Activated CD4-positive, alpha-beta T cell treated with anti-CD3 and anti-CD28 coated beads, Interleukin-2, amount 10 ng/mL, durations not matched to agents 7 days and 5 days (primary cell): ENCODE data around the gene PSMD8. TPM values are rescaled to one million over a fixed set of nuclear protein-coding genes. Genes with fewer than 3 reads are reported as not detected.

Experiments
- CTCF ChIA-PET: fragments of 350-600 bp; sonication (Branson Sonifier 250); formaldehyde crosslinking; loops from one replicate; lab custom pipeline; 2021; ENCODE audit warnings: antibody characterized with exemption; lab: Charles Lee
- POLR2A ChIA-PET: fragments of 350-600 bp; sonication (Branson Sonifier 250); formaldehyde crosslinking; loops from one replicate; lab custom pipeline; 2021; ENCODE audit warnings: antibody characterized with exemption; lab: Charles Lee
- DNase-seq: peaks from one replicate; pipeline ENCODE4 v3.0.0-alpha.2; 2020
- H3K27ac Mint-ChIP-seq: one replicate; pipeline ENCODE4 v1.8.0; 2021; ENCODE audit warnings: mild to moderate bottlenecking, moderate library complexity, mixed read lengths
- H3K27me3 Mint-ChIP-seq: one replicate; pipeline ENCODE4 v1.8.0; 2021; ENCODE audit warnings: mixed read lengths
- H3K36me3 Mint-ChIP-seq: one replicate; pipeline ENCODE4 v1.8.0; 2021; ENCODE audit warnings: low read depth, mixed read lengths
- H3K4me1 Mint-ChIP-seq: one replicate; pipeline ENCODE4 v1.8.0; 2021; ENCODE audit warnings: mixed read lengths
- H3K4me3 Mint-ChIP-seq: one replicate; pipeline ENCODE4 v1.8.0; 2021; ENCODE audit warnings: mild to moderate bottlenecking, moderate library complexity, mixed read lengths
- H3K9me3 Mint-ChIP-seq: one replicate; pipeline ENCODE4 v1.8.0; 2021; ENCODE audit warnings: mixed read lengths
- total RNA-seq, 2 experiments: library from RNA; stranded (reverse); gene quantifications; one replicate each; pipeline ENCODE4 v1.2.3, GENCODE V29; 2021

Gene PSMD8
- total RNA-seq, 2 experiments from 2014 or later: 178 to 186 TPM

DNA sequence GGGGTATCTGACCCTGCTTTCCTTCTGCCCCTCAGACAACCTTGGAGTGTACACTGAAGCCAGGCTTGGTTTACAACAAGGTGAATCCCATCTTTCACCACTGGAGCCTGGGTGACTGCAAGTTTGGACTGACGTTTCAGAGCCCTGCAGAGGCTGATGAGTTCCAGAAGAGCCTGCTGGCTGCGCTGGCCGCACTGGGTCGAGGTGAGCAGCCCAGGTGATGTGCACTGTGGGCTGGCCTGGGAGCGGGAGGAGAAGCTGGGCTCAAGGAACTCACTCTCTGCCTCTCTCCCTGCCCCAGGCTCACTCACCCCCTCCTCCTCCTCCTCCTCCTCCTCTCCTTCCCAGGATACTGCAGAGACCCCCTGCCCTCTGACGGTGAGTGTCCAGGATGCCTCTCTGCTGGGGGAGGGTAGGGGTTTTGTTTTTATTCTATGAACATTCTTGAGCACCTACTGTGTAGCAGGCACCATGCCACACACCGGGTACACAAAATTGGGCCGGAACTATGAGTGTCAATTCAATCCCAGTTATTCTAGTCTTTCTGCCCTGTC lies 17.6 kb downstream of the PSMD8 start:
- ChIA-PET POLR2A (no interaction called here), CTCF (interaction anchor here (5.6 kb wide), 1 partner anchor 11 kb away, joined by 40 read pairs; the partner anchor contains the start of gene FAM98C)
- Mint-ChIP-seq H3K27me3 (peaks cover 42% of the 10 kb centered on the region), H3K27ac (no peak overlapping the region), H3K4me1 (peaks cover 33% of the 10 kb centered on the region), H3K4me3 (no peak overlapping the region), H3K9me3 (no peaks in the 10 kb centered on the region), H3K36me3 (peaks cover 3% of the 10 kb centered on the region)
- DNase-seq: no peak

DNA sequence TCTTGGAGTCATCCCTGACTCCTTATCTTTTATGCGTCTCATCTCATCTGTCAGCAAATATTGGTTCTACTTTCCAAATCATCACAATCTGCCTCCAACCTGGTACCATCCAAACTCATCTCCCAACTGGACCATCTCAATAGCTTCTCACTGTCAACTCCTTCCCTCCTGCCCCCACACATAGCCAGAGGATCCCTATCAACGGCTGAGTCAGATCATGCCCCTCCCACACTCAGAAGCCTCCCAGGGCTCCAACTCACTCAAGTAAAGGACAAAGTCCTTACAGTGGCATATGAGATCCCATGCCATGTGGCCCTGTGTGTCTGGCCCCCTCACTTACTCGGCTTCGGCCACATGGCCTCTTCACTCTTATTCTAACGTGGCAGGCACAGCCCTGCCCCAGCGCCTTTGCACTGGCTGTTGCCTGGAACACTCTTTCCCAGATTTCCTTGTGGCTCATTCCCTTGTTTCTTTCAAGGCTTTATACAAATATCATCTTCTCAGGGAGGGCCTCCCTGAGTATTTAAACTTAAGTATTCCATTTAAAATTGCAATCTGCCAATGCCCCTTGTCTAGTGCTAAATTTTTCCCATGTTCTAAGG lies 18.4 kb downstream of the PSMD8 start:
- Mint-ChIP-seq H3K27ac (no peak overlapping the region), H3K9me3 (no peaks in the 10 kb centered on the region), H3K4me1 (peaks cover 28% of the 10 kb centered on the region), H3K36me3 (no peaks in the 10 kb centered on the region), H3K4me3 (no peak overlapping the region), H3K27me3 (peaks cover 37% of the 10 kb centered on the region)
- POLR2A ChIA-PET: no interaction called here
- no peak for DNase-seq
- CTCF ChIA-PET: interaction anchor here (5.6 kb wide), 1 partner anchor 10 kb away, joined by 40 read pairs; the partner anchor contains the start of gene FAM98C

DNA sequence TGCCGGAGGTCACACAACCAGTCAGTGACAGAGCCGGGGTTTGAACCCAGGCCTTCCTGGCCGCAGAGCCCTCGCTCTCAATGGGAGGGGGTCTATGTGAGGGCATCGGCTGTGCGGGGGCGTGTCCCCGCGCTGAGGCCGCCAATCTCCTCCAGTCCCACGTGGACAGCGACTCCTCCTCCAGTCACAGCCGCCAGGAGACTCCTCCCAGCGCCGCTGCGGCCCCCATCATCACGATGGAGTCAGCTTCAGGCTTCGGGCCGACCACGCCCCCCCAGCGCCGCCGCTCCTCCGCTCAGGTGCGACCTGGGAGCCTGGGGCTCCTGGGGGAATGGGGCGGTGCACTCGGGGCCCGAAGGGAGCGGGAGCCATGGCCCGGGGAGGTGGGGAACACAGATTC lies 20.1 kb downstream of the PSMD8 start:
- Mint-ChIP-seq H3K4me1 (peaks cover 20% of the 10 kb centered on the region), H3K4me3 (peak overlapping the region; percentile 69), H3K27me3 (peaks cover 28% of the 10 kb centered on the region), H3K36me3 (no peaks in the 10 kb centered on the region), H3K9me3 (no peaks in the 10 kb centered on the region), H3K27ac (peak overlapping the region; percentile 83)
- POLR2A ChIA-PET: interaction anchor here (0.6 kb wide), 2 partner anchors 8 to 36 kb away, joined by 3 to 4 read pairs; partner anchors contain the start of gene FAM98C
- peak; percentile 71 for DNase-seq
- CTCF ChIA-PET: interaction anchor here (1.0 to 5.6 kb wide), 4 partner anchors 9 to 537 kb away, joined by 3 to 40 read pairs (median 3); partner anchors contain the start of gene FAM98C

DNA sequence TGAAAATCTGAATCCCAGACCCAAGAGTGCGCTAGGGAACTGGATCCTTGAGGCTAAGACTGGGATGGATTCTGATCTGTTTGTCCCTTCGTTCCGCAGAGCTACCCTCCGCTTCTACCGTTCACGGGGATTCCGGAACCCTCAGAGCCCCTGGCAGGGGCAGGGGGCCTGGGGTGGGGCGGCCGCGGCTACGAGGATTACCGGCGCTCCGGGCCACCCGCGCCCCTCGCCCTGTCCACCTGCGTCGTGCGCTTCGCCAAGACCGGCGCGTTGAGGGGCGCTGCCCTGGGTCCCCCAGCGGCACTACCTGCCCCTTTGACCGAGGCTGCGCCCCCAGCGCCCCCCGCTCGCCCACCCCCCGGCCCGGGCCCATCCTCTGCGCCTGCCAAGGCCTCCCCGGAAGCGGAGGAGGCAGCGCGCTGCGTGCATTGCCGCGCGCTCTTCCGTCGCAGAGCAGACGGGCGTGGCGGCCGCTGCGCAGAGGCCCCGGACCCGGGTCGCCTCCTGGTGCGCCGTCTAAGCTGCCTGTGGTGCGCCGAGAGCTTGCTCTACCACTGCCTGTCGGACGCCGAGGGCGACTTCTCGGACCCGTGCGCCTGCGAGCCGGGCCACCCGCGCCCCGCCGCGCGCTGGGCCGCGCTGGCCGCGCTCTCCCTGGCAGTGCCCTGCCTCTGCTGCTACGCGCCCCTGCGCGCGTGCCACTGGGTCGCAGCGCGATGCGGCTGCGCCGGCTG lies 21.2 kb downstream of the PSMD8 start:
- peak; percentile 48 for DNase-seq
- Mint-ChIP-seq H3K27ac (peak overlapping the region; percentile 83), H3K4me3 (peak overlapping the region; percentile 69), H3K36me3 (no peaks in the 10 kb centered on the region), H3K27me3 (peaks cover 23% of the 10 kb centered on the region), H3K4me1 (peaks cover 19% of the 10 kb centered on the region), H3K9me3 (no peaks in the 10 kb centered on the region)
- CTCF ChIA-PET: interaction anchor here (0.9 to 1.4 kb wide), 3 partner anchors 11 to 536 kb away, joined by 3 read pairs; partner anchors contain the start of genes MRPS12 and SARS2
- POLR2A ChIA-PET: interaction anchor here (0.6 to 1.2 kb wide), 2 partner anchors 21 to 456 kb away, joined by 3 to 4 read pairs; partner anchors contain the start of gene PSMD8

DNA sequence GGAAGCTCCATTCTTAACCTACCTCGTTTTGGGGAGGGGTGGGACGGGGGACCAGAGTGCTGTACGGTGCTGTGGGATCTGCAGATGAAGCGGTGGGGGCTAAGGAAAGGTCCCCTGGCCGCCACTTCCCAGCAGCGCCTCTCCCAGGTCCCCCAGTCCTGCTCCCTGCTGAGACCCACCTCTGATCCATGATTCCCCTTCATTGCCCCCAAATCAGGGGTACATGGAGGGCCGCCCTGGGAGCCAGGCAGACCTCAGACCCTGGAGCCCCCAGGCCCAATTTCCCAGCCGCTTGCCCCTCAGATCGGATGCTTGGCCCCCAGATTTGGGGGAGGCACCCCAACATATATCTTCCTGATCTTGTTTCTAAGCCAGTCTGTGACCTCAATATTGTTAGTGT lies 24.7 kb downstream of the PSMD8 start:
- no peak for DNase-seq
- H3K27ac Mint-ChIP-seq: no peak overlapping the region
- ChIA-PET POLR2A (no interaction called here), CTCF (no interaction called here)
- H3K36me3 Mint-ChIP-seq: no peaks in the 10 kb centered on the region
- no peaks in the 10 kb centered on the region for H3K9me3 Mint-ChIP-seq
- peaks cover 2% of the 10 kb centered on the region for H3K27me3 Mint-ChIP-seq
- peaks cover 30% of the 10 kb centered on the region for H3K4me1 Mint-ChIP-seq
- no peak overlapping the region for H3K4me3 Mint-ChIP-seq

DNA sequence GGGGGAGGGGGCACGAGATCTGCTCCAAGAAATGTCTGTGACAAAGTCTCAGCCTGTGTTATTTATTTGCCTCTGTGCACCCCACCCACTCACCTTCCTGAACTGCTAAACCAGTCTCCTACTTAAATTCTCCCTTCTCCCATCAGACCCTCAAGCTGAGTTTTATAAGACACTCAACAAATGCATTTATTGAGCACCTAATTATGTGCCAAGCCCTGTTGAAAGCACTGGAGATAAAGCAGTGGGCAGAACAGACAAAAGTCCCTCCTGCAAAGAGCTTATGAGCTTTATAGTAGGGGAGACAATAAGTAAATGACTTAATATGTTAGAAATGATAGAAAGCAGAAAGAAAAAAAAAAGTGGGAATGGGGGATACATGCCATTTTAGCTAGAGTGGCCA lies 25.2 kb downstream of the PSMD8 start:
- Mint-ChIP-seq H3K4me1 (peaks cover 31% of the 10 kb centered on the region), H3K27ac (no peak overlapping the region), H3K36me3 (no peaks in the 10 kb centered on the region), H3K27me3 (peaks cover 2% of the 10 kb centered on the region), H3K9me3 (no peaks in the 10 kb centered on the region), H3K4me3 (no peak overlapping the region)
- CTCF ChIA-PET: interaction anchor here (0.7 to 1.5 kb wide), 3 partner anchors 68 to 236 kb away, joined by 3 to 5 read pairs (median 3); no protein-coding TSS in a partner anchor
- POLR2A ChIA-PET: no interaction called here
- DNase-seq: no peak

DNA sequence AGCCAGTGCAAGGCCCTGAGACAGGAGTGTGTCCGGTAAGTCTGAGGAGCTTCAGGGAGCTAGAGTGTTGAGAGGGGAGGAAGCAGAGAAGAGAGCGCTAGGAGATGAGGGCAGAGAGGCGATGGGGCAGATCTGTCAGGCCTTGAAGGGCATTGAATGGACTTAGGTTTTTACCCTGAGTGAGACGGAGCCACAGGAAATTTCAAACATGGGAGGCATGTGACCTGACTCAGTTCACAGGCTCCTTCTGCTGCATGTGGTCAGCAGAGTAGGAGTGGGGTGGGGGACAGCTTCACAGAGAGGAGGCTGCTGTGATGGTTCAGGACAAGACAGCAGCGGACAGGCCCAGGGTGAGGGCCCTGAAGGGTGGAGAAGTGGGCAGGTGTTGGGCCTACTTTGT lies 26.0 kb downstream of the PSMD8 start:
- peak overlapping the region; percentile 54 for H3K27ac Mint-ChIP-seq
- no peaks in the 10 kb centered on the region for H3K27me3 Mint-ChIP-seq
- no peak for DNase-seq
- H3K36me3 Mint-ChIP-seq: peaks cover 6% of the 10 kb centered on the region
- ChIA-PET CTCF (interaction anchor here (0.7 to 1.5 kb wide), 2 partner anchors 67 to 235 kb away, joined by 3 to 5 read pairs; no protein-coding TSS in a partner anchor), POLR2A (no interaction called here)
- H3K4me3 Mint-ChIP-seq: no peak overlapping the region
- no peaks in the 10 kb centered on the region for H3K9me3 Mint-ChIP-seq
- peaks cover 33% of the 10 kb centered on the region for H3K4me1 Mint-ChIP-seq

DNA sequence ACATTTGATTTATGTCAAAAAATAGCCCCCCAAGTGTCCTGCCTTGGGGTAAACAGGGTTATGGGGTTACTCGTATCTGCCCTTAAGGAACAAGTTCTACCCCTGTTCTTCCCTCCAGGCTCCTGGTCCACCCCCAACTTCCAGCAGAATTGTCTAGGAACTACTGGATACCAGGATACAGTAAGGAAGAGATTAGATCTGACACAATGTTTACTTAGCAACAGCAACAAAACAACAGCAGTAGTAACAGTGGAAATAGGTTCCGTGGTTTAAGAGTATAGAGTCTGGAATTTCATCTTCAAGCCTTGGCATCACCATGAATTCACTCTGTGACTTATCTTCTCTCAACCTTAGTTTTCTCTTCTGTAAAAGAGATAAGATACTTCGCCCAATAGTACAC lies 26.8 kb downstream of the PSMD8 start:
- Mint-ChIP-seq H3K4me1 (peaks cover 35% of the 10 kb centered on the region), H3K36me3 (peaks cover 8% of the 10 kb centered on the region), H3K27ac (no peak overlapping the region), H3K9me3 (no peaks in the 10 kb centered on the region), H3K4me3 (no peak overlapping the region), H3K27me3 (no peaks in the 10 kb centered on the region)
- ChIA-PET CTCF (interaction anchor here (1.5 to 2.6 kb wide), 2 partner anchors 234 to 529 kb away, joined by 5 to 20 read pairs; partner anchors contain the start of genes MRPS12 and SARS2), POLR2A (no interaction called here)
- no peak for DNase-seq

DNA sequence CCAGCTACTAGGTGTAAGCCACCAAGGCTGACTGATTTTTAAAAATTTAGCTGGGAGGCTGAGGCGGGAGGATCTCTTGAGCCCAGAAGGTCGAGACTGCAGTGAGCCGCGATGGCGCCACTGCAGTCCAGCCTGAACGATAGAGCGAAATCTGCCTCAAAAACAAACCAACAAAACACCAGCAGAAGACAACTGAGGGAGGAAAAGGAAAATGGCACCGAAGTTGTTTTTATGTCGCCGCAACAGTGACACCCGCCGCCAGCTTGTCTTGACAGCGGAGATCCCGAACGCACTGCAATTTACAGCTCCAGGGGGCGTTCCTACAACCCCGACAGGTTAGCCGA lies 28.2 kb downstream of the PSMD8 start:
- POLR2A ChIA-PET: interaction anchor here (0.6 to 1.1 kb wide), 5 partner anchors 8 to 439 kb away, joined by 3 to 5 read pairs (median 3); partner anchors contain the start of gene EIF3K
- CTCF ChIA-PET: interaction anchor here (0.6 to 5.2 kb wide), 56 partner anchors 10 to 1710 kb away, joined by 3 to 66 read pairs (median 4); partner anchors contain the start of genes ACTN4, ECH1, EIF3K and GGN
- Mint-ChIP-seq H3K27me3 (no peaks in the 10 kb centered on the region), H3K4me3 (peak overlapping the region; percentile 88), H3K36me3 (peaks cover 12% of the 10 kb centered on the region), H3K9me3 (no peaks in the 10 kb centered on the region), H3K27ac (peak overlapping the region; percentile 96), H3K4me1 (peaks cover 27% of the 10 kb centered on the region)
- DNase-seq: no peak

DNA sequence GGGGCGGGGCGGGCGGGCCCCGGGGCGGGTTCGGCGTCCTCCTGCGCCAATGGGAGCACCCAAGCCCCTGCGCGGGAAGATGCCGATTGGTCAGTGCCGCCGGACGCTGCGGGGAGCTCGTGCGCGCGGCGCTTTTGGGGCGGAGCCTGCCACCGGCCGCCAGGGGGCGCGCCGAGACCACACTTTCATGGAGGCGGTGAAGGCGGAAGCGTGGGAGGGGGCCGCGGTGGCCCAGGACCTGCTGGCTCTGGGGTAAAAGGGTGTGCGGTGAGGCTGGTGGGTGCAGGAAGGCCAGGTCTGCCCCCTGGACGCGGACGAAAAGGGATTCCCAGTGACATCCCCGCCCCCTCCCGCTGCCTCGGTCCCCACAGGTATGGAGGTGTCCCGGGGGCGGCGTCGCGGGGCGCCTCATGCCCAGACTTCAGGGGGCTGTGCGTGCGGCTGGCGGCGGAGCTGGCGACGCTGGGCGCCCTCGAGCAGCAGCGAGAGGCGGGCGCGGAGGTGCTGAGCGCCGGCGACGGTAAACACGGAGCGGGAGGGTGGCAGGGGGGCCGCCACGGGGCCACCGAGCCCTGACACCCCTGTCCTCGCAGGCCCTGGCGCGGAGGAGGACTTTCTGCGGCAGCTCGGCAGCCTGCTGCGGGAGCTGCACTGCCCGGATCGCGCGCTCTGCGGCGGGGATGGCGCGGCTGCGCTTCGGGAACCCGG lies 28.8 kb downstream of the PSMD8 start, which contains the start of gene FAM98C:
Gene FAM98C, plus strand, starts transcription at position 127 of the 708 bp plus-strand sequence. Its CDS starts 61 bp downstream, at position 188.
- Mint-ChIP-seq H3K27me3 (no peaks in the 10 kb centered on the region), H3K36me3 (peaks cover 15% of the 10 kb centered on the region), H3K4me1 (peaks cover 27% of the 10 kb centered on the region), H3K9me3 (no peaks in the 10 kb centered on the region), H3K27ac (peak within 1 kb of the TSS; percentile 96), H3K4me3 (peak within 1 kb of the TSS; percentile 88)
- peak; percentile 97 for DNase-seq
- CTCF ChIA-PET: interaction anchor here (0.6 to 5.2 kb wide), 59 partner anchors 11 to 1710 kb away, joined by 3 to 66 read pairs (median 4); partner anchors contain the start of genes ACTN4, ECH1, EIF3K and GGN
- POLR2A ChIA-PET: interaction anchor here (0.6 to 1.1 kb wide), 5 partner anchors 9 to 439 kb away, joined by 3 to 5 read pairs (median 3); partner anchors contain the start of gene EIF3K

DNA sequence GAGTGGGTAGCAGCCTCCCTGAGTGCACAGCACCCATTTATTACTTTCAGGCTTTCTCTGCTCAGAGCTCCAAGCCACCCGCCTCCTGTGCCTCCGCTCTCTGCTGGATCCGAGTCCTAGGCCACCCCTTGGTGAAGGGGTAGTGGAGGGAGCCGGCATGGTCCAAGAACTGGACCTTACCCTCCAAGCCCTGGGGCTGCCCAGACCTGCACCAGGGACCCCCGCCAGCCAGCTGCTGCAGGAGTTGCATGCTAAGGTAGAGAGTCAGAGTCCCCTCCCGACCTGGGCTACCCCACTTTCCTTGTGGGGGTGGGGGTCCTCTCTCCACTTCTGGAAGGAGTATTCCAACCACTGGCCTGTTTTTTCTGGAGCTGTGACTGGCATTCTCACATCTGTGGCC lies 30.5 kb downstream of the PSMD8 start:
- ChIA-PET POLR2A (no interaction called here), CTCF (interaction anchor here (0.7 to 5.2 kb wide), 5 partner anchors 9 to 557 kb away, joined by 3 to 66 read pairs (median 4); partner anchors contain the start of genes MRPS12 and SARS2)
- no peak for DNase-seq
- Mint-ChIP-seq H3K36me3 (peaks cover 17% of the 10 kb centered on the region), H3K4me3 (peak overlapping the region; percentile 53), H3K9me3 (no peaks in the 10 kb centered on the region), H3K4me1 (peaks cover 27% of the 10 kb centered on the region), H3K27me3 (no peaks in the 10 kb centered on the region), H3K27ac (peak overlapping the region; percentile 31)
